ENCODE data around the gene ANKRD23. TPM values are rescaled to one million over a fixed set of nuclear protein-coding genes. Genes with fewer than 3 reads are reported as not detected.
A peak's percentile ranks its signal among the peaks of the same experiment; 100 is the strongest.

ANKRD23 gene
- total and polyA plus RNA-seq, 5 donors: 8.2 to 27.7 (median 23.0) TPM

- 53% methylated on average over 4 of the region's 4 CpGs for WGBS
- ATAC-seq: no peak
- peak in 2 of 3 donors; percentile 12 to 34 for DNase-seq
- peaks cover 15% of the 10 kb centered on the region for H3K4me1 ChIP-seq (ENCODE audit: control insufficient read depth, insufficient read depth, low read length)
- intact Hi-C loops (cut with DNase I): no loop called here
- no peak overlapping the region for H3K4me3 ChIP-seq (ENCODE audit: low read length)
- no peaks in the 10 kb centered on the region for H3K27me3 ChIP-seq (ENCODE audit: control insufficient read depth, insufficient read depth)
- no peaks in the 10 kb centered on the region for H3K9me3 ChIP-seq (ENCODE audit: control insufficient read depth, low read length)
- no peak overlapping the region for H3K27ac ChIP-seq (ENCODE audit: low read length)
Observed at GRCh38 chr2:96822786-96823185, 21.0 kb downstream of the ANKRD23 start.

DNA sequence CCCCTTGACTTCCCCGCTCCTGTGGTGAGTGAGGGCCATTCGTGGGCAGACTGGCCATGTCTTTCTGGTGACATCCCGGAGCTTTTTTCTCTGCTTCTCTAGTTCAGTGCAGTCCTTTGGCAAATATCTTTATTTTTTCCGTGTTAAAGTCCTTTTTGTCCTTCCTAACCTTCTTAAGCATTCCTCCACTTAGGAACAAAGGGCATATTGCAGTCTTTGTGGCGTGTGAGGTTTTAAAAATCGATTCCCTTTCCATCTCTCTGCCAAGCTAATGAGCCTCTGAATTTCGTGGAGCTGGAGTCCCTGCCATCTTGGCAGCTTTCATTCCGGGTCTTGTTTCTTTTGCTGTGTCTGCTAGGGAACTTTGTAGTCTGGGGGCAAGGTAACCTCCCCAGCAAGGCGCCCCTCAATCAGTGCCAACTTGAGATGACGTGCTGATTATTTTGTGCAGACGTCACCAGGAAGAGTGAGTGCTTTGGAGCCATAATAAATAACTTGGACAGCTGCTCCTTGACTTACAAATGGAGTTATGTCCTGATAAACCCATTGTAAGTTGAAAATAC, 22.6 kb downstream of the ANKRD23 start:
- Histone ChIP-seq H3K9me3 (ENCODE audit: control insufficient read depth, low read length) (no peaks in the 10 kb centered on the region), H3K4me1 (ENCODE audit: control insufficient read depth, insufficient read depth, low read length) (peaks cover 20% of the 10 kb centered on the region), H3K27me3 (ENCODE audit: control insufficient read depth, insufficient read depth) (no peaks in the 10 kb centered on the region), H3K27ac (ENCODE audit: low read length) (no peak overlapping the region), H3K4me3 (ENCODE audit: low read length) (no peak overlapping the region)
- ATAC-seq (no peak), DNase-seq (peak in 1 of 3 donors; percentile 18)
- WGBS: 68% methylated on average over 11 of the region's 11 CpGs
- intact Hi-C loops (cut with DNase I): no loop called here

GRCh38 chr2:96819876-96820511, 23.8 kb downstream of the ANKRD23 start:
- intact Hi-C loops (cut with DNase I): no loop called here
- H3K27ac ChIP-seq (ENCODE audit: low read length): no peak overlapping the region
- peak in 2 of 3 donors; percentile 20 to 41 for DNase-seq

DNA sequence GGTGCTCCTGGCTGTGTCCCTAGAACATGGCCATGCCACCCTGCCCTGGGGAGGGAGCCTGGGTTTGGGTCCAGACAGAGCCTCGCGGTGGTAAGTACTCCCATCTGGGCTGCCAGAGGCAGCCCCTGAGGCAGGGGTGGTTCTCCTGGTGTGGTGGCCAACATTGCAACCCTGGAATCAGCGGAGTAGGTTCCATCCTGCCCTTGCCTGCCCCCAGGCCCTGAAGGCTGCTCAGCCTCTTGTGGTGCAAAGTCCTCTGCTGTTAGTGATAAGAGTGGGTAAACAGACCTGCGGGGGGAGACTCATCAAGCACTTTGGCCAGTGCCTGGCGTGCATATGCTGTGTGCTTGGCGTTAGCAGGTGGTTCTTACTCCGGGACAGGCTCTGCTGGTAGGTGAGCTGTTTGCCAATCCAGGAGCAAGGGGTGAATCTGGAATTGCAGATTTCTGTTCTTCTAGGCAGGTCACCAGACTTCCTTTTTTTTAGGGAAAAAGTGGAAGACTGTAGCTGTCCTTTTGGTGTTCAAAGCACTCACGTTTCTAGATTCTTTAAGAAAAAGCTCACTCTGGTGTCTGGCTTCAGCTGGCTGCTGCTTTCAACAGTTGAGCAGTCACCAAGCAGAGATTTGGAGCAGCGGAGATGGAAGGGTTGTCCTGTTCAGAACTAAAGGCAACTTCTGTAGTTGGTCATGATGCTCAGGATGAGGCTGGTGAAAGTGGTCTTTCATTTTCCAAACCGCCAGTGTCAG, 24.5 kb downstream of the ANKRD23 start:
- no peaks in the 10 kb centered on the region for H3K9me3 ChIP-seq (ENCODE audit: control insufficient read depth, low read length)
- no peak for ATAC-seq
- DNase-seq: peak in 2 of 3 donors; percentile 56 to 58
- no peaks in the 10 kb centered on the region for H3K27me3 ChIP-seq (ENCODE audit: control insufficient read depth, insufficient read depth)
- H3K27ac ChIP-seq (ENCODE audit: low read length): no peak overlapping the region
- H3K4me3 ChIP-seq (ENCODE audit: low read length): no peak overlapping the region
- H3K4me1 ChIP-seq (ENCODE audit: control insufficient read depth, insufficient read depth, low read length): peaks cover 20% of the 10 kb centered on the region
- intact Hi-C loops (cut with DNase I): no loop called here
- WGBS: 66% methylated on average over 10 of the region's 10 CpGs

More at GRCh38 chr2:96819876-96820511, 23.8 kb downstream of the ANKRD23 start:
- no peak for ATAC-seq
- WGBS: 86% methylated on average over 12 of the region's 12 CpGs
- Histone ChIP-seq H3K27me3 (ENCODE audit: control insufficient read depth, insufficient read depth) (no peaks in the 10 kb centered on the region), H3K9me3 (ENCODE audit: control insufficient read depth, low read length) (no peaks in the 10 kb centered on the region), H3K4me1 (ENCODE audit: control insufficient read depth, insufficient read depth, low read length) (peaks cover 20% of the 10 kb centered on the region), H3K4me3 (ENCODE audit: low read length) (no peak overlapping the region)

DNA sequence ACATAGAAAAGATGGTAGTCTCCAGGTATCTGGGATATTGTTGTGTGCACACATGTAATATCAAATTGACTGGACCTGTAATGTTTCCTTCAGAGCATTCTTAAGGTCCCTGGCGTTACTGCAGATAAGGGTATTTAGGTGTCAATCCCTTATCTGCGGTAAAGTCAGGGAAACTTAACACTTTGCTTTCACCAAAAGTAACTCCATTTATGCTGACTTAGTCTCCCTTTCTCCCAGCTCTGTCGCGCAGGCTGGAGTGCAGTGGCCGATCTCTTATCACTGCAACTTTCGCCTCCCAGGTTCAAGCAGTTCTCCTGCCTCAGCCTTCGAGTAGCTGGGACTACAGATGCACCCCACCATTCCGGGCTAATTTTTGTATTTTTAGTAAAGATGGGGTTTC, 25.9 kb downstream of the ANKRD23 start:
- DNase-seq (peak in 2 of 3 donors; percentile 22 to 26), ATAC-seq (no peak)
- Histone ChIP-seq H3K4me3 (ENCODE audit: low read length) (peak overlapping the region; percentile 92), H3K27me3 (ENCODE audit: control insufficient read depth, insufficient read depth) (no peaks in the 10 kb centered on the region), H3K27ac (ENCODE audit: low read length) (no peak overlapping the region), H3K9me3 (ENCODE audit: control insufficient read depth, low read length) (no peaks in the 10 kb centered on the region), H3K4me1 (ENCODE audit: control insufficient read depth, insufficient read depth, low read length) (peaks cover 20% of the 10 kb centered on the region)
- WGBS: 75% methylated on average over 8 of the region's 8 CpGs
- intact Hi-C loops (cut with DNase I): no loop called here

- peak in 2 of 3 donors; percentile 37 to 70 for DNase-seq
- intact Hi-C loops (cut with DNase I): no loop called here
- peaks cover 24% of the 10 kb centered on the region for H3K4me1 ChIP-seq (ENCODE audit: control insufficient read depth, insufficient read depth, low read length)
- no peaks in the 10 kb centered on the region for H3K9me3 ChIP-seq (ENCODE audit: control insufficient read depth, low read length)
- H3K27me3 ChIP-seq (ENCODE audit: control insufficient read depth, insufficient read depth): no peaks in the 10 kb centered on the region
- peak; percentile 10 to 36 for ATAC-seq
- peak overlapping the region; percentile 92 for H3K4me3 ChIP-seq (ENCODE audit: low read length)
- WGBS: 3% methylated on average over 89 of the region's 89 CpGs
- peak overlapping the region; percentile 96 for H3K27ac ChIP-seq (ENCODE audit: low read length)
Observed at GRCh38 chr2:96816836-96817702, 26.8 kb downstream of the ANKRD23 start.

- under 1% methylated on average over 103 of the region's 103 CpGs for WGBS
- intact Hi-C loops (cut with DNase I): no loop called here
- Histone ChIP-seq H3K27me3 (ENCODE audit: control insufficient read depth, insufficient read depth) (no peaks in the 10 kb centered on the region), H3K9me3 (ENCODE audit: control insufficient read depth, low read length) (no peaks in the 10 kb centered on the region), H3K4me1 (ENCODE audit: control insufficient read depth, insufficient read depth, low read length) (peaks cover 25% of the 10 kb centered on the region), H3K4me3 (ENCODE audit: low read length) (peak within 1 kb of the TSS; percentile 92), H3K27ac (ENCODE audit: low read length) (peak within 1 kb of the TSS; percentile 96)
- ATAC-seq: peak; percentile 98
- peak; percentile 97 to 99 (median 99) for DNase-seq
Observed at GRCh38 chr2:96816127-96816835, 27.5 kb downstream of the ANKRD23 start, which contains the start of gene CNNM3. Gene CNNM3, plus strand, starts transcription at chr2:96816268. Its CDS starts 10 bp downstream, at chr2:96816278.

DNA sequence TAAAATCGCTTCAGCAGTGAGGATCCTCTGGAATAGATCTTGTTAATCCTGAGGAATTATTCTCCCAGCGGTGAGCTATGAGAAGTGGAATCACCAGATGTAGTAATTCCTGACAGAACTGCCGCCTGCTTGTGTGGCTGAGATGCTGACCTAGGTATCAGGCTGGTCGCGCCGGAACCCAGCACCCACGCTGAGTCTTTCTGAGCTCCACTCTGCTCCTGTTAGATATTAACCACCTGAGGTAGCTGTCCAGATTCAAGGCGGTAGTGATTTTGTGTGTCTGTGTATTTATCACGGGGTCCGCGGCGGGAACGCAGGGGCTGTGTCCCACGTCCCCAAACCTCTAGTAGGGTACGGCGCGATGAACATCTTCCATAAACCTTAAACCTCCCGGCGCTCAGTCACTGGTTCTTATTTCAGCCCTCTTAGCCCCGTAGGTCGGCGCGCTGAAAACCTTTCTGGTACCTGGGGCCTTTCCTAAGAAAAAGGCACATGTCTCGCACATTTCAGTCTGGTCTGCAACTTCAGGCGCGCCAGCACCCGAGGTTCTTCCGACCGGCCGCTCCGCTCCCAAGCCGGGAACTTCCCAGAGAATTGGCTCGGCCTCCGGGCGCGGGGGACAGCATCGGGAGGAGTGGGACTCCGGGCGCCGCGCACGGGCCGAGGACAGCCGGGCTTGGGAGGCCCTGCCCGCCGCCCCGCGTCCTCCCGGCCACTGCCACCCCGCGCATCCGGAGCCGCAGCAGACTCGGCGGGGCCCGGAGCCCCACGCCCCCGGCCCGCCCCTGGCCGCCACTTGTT, 28.3 kb downstream of the ANKRD23 start:
- Histone ChIP-seq H3K27me3 (ENCODE audit: control insufficient read depth, insufficient read depth) (no peaks in the 10 kb centered on the region), H3K4me1 (ENCODE audit: control insufficient read depth, insufficient read depth, low read length) (peaks cover 29% of the 10 kb centered on the region), H3K27ac (ENCODE audit: low read length) (peak overlapping the region; percentile 85), H3K4me3 (ENCODE audit: low read length) (peak overlapping the region; percentile 92), H3K9me3 (ENCODE audit: control insufficient read depth, low read length) (no peaks in the 10 kb centered on the region)
- DNase-seq (peak in 2 of 3 donors; percentile 57 to 65), ATAC-seq (no peak)
- 2% methylated on average over 60 of the region's 60 CpGs for WGBS
- intact Hi-C loops (cut with DNase I): no loop called here

GRCh38 chr2:96813656-96814055, 30.2 kb downstream of the ANKRD23 start:
- DNase-seq (no peak), ATAC-seq (no peak)
- Histone ChIP-seq H3K4me1 (ENCODE audit: control insufficient read depth, insufficient read depth, low read length) (peaks cover 21% of the 10 kb centered on the region), H3K9me3 (ENCODE audit: control insufficient read depth, low read length) (no peaks in the 10 kb centered on the region), H3K4me3 (ENCODE audit: low read length) (no peak overlapping the region), H3K27ac (ENCODE audit: low read length) (no peak overlapping the region), H3K27me3 (ENCODE audit: control insufficient read depth, insufficient read depth) (no peaks in the 10 kb centered on the region)
- WGBS: 90% methylated on average over 4 of the region's 4 CpGs
- intact Hi-C loops (cut with DNase I): no loop called here

Data from right cardiac atrium (tissue), 5 donors.